GM15510 (cell line): Measurements from ENCODE around the gene TBL1X.

ENCODE experiments used
- POLR2A ChIP-seq: IDR thresholded peaks from 3 replicates; pipeline ENCODE4 v1.6.1; 2011; ENCODE audit warnings: borderline replicate concordance; ENCODE audit not compliant: insufficient read length; ENCODE audit errors: extremely low read depth

Gene TBL1X

DNA sequence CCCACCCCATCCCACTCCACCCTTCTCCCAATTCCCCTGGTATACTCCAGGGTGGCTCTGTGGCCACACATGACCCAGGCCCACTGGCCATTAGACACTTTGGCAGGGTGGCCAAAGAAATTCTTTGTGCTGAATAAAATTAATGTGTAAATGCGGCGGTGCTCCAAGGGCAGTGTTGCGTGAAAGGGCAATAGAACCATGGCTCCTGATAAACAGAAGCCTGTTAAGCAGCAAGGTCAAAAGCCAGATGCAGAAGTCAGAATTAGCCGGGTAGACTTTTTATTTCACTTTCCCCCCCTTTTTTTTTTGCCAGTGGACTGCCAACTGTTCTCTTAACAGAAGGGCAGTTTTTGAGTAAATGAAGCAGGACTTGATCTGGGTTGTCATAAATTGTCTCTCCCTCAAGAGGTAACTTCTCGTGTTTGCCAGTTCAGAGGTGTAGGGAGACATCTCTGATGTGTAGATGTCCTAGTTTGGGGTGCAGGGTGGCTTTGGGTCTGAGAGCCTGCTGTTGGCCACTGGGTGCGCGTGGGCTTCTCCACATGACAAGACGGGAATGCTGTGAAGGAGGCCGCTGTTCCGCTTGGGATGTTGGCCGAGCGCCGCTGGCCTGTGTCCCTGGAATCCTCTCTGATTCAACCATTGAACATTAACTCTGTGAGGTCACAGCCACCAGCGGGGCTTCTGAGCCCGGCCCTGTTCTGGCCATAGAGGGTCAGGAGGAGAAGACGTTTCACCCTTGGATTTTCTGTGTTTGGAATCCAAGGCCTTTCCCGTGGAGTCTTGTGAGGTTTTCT is 139.5 kb downstream of the TBL1X start:
- TF ChIP-seq POLR2A: no peak

DNA sequence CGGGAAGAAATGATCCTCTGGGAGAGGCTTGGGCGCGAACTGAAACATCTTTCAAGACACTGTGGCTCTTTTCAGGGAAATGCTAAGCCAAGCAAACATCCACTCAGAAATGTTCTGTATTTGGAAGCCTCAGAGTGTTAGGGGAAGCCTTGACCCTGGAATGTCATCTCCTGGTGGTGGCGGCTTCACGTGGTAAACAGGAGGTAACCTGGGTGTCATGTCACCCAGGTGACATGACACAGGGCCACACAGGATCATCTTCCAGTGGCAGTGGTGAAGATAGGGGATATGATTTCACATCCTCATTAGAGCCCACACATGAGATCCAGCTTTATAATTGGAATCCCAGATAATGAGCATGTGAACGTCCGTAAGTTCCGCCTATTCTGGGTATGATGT is 140.0 kb downstream of the TBL1X start:
- TF ChIP-seq POLR2A: no peak

DNA sequence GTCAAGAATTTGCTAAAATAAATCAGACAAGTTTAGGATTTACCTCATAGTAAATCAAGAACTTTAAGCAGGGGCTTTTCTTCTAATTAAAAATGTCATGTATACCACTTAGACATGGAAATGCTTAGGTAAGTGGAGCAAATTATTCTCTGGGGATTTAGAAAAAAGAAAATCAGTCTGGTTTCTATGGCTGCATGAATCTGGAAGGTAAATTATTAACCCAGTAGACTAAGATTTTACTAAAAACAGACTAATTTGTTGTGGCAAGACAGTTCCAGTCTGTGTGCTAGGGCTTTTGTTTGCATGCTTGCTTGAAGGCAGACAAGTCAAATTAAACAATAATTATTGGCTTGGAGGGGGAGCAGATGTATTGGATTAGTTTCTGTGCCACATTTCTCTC is 140.6 kb downstream of the TBL1X start:
- no peak for TF ChIP-seq POLR2A

DNA sequence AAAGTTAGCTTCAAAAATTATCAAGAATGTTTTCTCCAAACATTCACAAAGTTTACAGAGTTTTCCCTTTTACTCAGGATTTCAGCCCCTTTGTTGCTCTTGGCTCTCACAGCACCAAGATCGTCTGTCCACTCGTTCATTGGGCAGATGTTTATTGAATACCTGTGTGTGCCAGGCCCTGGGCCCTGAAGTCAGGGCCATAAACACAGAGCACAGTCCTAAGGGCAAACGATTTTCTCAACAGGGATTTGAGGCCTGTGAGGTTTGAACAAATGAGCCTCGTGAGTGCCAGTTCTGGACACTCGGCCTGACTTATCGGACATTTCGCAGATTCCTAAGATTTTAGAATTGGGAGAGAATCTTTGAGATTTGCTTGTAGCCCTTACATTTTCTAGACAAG is 142.1 kb downstream of the TBL1X start:
- no peak for TF ChIP-seq POLR2A

DNA sequence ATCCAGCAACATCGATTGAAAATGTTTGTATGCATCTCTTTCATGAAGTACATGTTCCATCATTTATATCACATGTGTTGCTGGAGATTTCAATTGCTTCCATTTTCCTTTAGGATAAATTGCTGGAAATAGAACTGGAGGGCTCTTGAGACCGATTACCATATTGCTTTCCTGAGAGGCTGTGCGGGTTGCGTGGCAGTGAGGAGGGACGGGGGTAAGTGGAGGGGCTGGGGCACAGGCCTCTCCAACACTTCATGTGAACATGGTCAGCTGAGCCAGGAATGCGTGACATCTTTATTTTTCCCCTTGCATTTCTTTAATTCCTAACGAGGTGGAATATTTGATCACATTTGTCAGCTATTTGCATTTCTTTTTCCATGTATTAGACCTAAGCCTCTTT is 144.6 kb downstream of the TBL1X start:
- no peak for TF ChIP-seq POLR2A

DNA sequence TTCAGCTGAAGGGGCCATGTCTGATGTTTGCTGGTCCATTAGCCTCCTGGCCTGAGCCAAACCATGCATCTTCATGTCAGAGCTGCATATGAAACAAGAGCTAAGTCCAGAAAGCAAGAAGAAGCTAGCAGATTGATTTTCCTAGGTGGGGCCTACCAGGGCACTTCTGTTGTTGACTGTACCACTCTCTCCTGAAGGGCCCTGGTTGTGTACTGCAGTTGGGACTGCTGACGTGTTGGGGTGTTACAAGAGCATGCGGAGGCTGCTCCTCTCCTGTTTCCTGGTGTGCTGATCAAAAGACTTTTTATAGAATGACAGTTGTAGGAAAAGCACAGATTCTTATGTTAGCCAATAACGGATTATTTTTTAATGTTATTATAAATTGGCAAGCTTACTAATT is 145.1 kb downstream of the TBL1X start:
- no peak for TF ChIP-seq POLR2A

DNA sequence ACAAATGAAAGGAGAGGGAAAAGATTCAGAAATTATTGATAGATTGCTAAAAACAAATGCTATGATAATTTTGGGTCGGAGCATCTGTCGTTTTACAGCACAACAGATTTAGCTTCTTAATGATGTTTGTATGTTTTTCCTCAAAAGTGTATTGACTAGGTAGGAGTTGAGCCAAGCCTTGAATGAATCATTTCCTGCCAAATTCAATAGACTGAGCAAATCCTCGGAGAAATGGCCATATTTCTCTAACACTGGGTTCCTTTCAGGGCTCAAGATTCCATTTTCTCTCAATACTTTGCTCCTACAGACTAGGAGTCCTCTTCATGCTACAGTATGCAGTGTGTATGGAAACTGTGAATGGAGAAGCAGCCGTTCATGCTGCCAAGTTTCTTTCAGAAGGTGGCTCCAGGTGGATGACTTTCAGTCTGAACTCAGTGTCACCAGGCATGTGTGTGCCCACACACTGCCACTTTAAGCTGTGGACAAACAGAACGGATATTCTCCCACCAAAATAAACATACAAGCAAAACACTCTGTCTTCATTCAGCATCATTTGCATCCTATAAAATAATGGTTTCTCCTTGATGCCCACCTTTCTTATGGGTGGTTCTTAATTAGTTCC is 146.0 kb downstream of the TBL1X start:
- no peak for TF ChIP-seq POLR2A

DNA sequence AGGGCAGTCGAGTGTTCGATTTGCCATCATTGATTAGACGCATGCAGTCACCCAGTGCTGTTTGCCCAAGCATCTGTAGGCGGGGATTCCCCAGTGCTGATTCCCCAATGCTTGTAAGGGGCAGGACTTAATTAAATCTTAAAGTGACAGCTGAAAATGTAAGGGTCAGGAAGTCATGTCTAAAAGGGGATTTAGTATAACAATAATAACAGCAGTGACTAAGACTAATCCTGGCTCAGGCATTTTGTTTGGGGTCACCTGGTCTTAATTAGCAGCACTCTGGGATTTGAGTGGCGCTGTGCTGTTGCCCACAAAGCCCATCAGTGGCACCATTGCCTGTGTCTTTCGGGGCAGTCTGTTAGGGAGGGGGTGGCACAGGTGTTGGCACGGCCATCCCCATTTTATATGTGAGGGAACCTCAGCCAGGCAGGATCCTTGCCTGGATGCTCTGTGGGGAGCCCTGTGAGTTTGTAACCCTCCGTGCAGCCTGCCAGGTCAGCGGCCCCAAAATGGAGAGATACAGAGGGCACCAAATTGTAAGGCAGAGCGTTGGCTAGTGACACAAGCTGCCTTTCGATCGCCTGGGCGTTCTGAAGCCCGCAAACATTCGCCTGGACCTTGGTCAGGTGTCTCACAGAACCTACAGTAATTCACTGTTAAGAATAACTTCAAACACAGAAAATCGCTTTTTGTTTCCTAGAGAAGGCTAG is 146.7 kb downstream of the TBL1X start:
- TF ChIP-seq POLR2A: no peak

DNA sequence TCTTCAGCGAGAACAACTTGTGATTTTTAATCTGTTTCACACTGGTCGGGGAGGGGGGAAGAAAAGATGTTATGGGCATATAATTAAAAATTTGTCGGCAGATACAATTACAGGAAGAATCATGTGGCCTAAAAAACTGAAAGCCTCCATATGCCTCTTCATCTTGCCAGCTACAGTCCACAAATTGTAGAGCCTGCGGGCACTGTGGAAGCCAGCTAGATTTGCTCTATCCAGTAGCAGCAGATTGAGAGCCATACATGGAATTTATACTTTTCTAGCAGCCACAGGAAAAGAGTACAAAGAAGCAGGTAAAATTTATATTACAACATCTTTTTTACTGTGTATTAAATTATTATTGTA is 147.3 kb downstream of the TBL1X start:
- no peak for TF ChIP-seq POLR2A

DNA sequence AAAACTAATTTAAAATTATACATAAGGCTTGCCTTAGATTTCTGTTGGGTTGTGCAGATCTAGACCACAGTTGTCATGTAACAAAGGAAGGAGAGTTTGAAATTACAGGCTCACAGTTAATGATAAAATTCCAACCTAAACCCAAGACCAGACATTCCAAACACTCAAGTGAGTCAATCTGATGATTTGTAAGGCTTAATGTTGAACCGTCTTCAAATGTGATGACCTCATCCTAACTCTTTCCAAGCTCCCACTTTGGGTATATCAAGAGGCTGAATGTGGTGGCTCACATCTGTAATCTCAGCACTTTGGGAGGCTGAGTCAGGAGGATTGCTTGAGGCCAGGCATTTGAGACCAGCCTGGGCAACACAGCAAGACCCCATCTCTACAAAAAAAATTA is 149.2 kb downstream of the TBL1X start:
- no peak for TF ChIP-seq POLR2A

DNA sequence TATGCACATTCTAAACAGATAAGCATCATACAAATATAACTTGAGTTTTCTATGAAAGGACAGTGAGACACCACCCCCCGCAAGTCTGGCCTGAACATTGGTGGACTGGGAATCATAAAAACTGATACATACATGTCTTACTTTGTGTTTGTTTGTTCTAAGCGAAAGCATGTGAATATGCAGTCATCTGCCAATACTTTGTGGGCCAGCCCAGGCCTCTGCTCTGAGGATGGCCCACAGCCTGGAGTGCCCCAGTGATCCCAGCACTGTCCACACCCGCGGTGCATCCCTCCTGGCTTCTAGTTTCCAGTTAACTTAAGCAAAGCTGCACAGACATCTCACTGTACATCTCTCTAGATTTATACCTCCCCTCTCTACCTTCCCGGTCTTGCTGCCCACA is 154.3 kb downstream of the TBL1X start:
- TF ChIP-seq POLR2A: no peak

DNA sequence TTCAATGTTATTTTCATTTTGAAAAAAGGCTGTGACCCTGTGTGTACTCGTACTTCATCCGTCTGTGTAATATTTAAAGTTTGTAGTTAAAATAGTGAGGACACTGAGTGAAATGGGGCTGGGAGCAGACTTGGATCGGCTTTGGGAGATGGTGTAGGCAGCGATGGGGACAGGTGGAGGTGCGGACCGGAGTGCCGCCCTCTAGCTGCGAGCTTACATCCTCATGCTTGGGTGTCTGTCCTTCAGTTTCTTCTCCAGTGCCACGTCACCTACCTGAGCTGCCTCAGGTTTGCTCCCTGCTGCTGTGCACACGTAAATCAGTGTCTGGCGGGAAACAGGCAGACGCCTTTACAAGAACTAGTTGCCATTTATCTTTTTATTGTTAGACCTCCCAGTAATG is 154.7 kb downstream of the TBL1X start:
- no peak for TF ChIP-seq POLR2A

DNA sequence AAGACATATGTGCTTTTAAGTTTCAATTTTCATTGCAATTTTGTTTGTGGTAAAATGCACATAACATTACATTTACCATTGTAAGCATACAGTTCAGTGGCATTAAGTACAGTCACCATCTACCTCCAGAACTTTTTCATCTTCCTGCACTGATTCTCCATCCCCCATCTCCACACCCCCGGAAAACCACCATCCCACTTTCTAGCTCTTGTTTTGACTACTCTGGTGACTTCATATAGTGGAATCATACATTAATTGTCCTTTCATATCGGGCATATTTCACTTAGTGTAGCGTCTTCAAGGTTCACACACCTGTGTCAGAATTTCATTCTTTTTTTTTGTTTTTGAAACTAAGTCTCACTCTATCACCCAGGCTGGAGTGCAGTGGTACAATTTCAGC is 157.3 kb downstream of the TBL1X start:
- no peak for TF ChIP-seq POLR2A

DNA sequence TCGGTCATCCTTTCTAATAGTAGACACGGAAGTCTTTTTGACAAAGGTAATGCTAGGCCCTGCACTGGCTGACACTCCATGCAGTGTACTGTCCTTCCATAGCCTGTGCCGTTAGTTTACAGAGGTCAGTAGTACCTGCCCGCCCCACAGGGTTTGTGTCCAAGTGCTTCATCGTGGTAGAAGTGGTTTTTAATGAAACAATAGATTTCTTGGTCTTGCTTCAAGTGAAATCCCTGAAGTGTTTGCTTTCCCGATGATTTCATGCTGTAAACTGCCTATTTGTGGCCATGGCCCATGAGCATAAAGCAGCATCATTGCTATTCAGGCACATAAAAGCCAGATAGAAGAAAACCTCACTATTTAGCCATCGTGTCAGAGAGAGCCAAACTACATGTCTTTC is 161.5 kb downstream of the TBL1X start:
- no peak for TF ChIP-seq POLR2A

DNA sequence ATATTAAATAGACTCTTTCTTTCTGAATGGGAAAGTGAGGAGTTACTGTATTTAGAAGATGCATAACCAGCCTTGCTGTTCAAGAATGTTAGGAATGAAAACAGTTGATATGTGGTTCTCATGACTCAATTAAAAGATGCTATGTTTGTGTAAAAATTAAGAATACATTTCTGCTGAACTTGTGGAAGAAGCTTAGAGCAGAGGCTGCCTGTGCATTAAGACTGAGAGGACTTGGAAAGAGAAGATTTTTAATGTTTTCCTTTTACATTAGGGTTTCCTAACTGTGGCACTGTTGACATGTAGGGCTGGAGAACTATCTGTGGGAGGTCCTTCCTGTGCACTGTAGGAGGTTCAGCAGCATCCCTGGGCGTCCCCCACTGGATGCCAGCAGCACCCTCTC is 163.1 kb downstream of the TBL1X start:
- no peak for TF ChIP-seq POLR2A
